CD4-positive, alpha-beta T cell treated with Interleukin-12 subunit alpha and Interleukin-12 subunit beta, for 1 hour (primary cell): ENCODE results near the gene CLTB.
A peak's percentile ranks its signal among the peaks of the same experiment; 100 is the strongest.

ENCODE experiments used
- DNase-seq: peaks from one replicate; pipeline ENCODE4 v3.0.0-alpha.2; 2020

CLTB gene

GRCh38 chr5:176379881-176380280 is 36.5 kb downstream of the CLTB start:
- no peak for DNase-seq

GRCh38 chr5:176373100-176373818 is 43.1 kb downstream of the CLTB start:
- no peak for DNase-seq

GRCh38 chr5:176371621-176372539 is 44.5 kb downstream of the CLTB start:
- no peak for DNase-seq

GRCh38 chr5:176369934-176370711 is 46.2 kb downstream of the CLTB start:
- DNase-seq = no peak

- DNase-seq = no peak
These were observed 47.6 kb downstream of the CLTB start for GRCh38 chr5:176368726-176369125.

GRCh38 chr5:176366232-176366894 is 50.0 kb downstream of the CLTB start:
- no peak for DNase-seq

- peak; percentile 54 for DNase-seq
These were observed 50.7 kb downstream of the CLTB start, which contains the start of gene ARL10 for GRCh38 chr5:176365351-176366231. Gene ARL10 (plus strand): TSS chr5:176365487. CDS start chr5:176365564, 77 bp downstream.

- no peak for DNase-seq
These were observed 51.5 kb downstream of the CLTB start for GRCh38 chr5:176364765-176365350.

- no peak for DNase-seq
These were observed 54.2 kb downstream of the CLTB start for GRCh38 chr5:176362233-176362490.

- DNase-seq = peak; percentile 97
These were observed 54.7 kb downstream of the CLTB start, which contains the start of gene KIAA1191 for GRCh38 chr5:176361437-176362232. Gene KIAA1191 (minus strand): TSS chr5:176361764. CDS start chr5:176359508, 2,256 bp downstream.

- DNase-seq = no peak
These were observed 55.4 kb downstream of the CLTB start for GRCh38 chr5:176360894-176361436.

GRCh38 chr5:176359658-176360057 is 56.7 kb downstream of the CLTB start:
- no peak for DNase-seq

GRCh38 chr5:176356179-176356566 is 60.2 kb downstream of the CLTB start:
- DNase-seq = no peak

- DNase-seq = no peak
These were observed 60.8 kb downstream of the CLTB start for GRCh38 chr5:176355400-176356178.

- no peak for DNase-seq
These were observed 62.8 kb downstream of the CLTB start for GRCh38 chr5:176353533-176353932.

- DNase-seq = no peak
These were observed 64.0 kb downstream of the CLTB start for GRCh38 chr5:176352116-176352878.

- DNase-seq = no peak
These were observed 65.9 kb downstream of the CLTB start for GRCh38 chr5:176350416-176350815.

- DNase-seq = no peak
These were observed 73.4 kb downstream of the CLTB start for GRCh38 chr5:176342766-176343458.
